H1 (cell line): ENCODE data around the gene LRRC45. TPM values are rescaled to one million over a fixed set of nuclear protein-coding genes. Genes with fewer than 3 reads are reported as not detected.

ENCODE experiments used
- CTCF ChIA-PET: fragments of 300-600 bp; sonication (Branson Sonifier 250); formaldehyde crosslinking; loops from one replicate; lab custom pipeline; 2021; ENCODE audit not compliant: partially characterized antibody; lab: Charles Lee
- POLR2A ChIA-PET: fragments of 300-600 bp; sonication (Branson Sonifier 250); formaldehyde crosslinking; loops from one replicate; lab custom pipeline; 2021; ENCODE audit warnings: inconsistent platforms; ENCODE audit not compliant: partially characterized antibody; lab: Charles Lee
- DNase-seq, 2 experiments: peaks; one replicate each; pipeline versions ENCODE4 v3.0.0 to v3.0.0-alpha.2; 2010 to 2022; ENCODE audit warnings: low spot score in 2 of 2, low read depth in 1 of 2, mixed read lengths in 1 of 2
- FAIRE-seq: peaks from 2 replicates; lab custom pipeline; 2011; peaks lifted over from hg19 to GRCh38; lab: Jason Lieb, UNC
- H2AFZ ChIP-seq: 2 replicates; pipeline ENCODE4 v1.8.1; 2012; ENCODE audit warnings: low read length, inconsistent platforms
- H2AK5ac ChIP-seq: 2 replicates; pipeline ENCODE4 v1.6.1; 2013; ENCODE audit warnings: low read depth, low read length
- H2BK120ac ChIP-seq: replicated peaks from 2 replicates; pipeline ENCODE3; 2013; ENCODE audit warnings: low read depth, low read length, inconsistent platforms
- H2BK12ac ChIP-seq: 2 replicates; pipeline ENCODE4 v1.6.1; 2013; ENCODE audit warnings: low read depth, low read length
- H2BK15ac ChIP-seq: 2 replicates; pipeline ENCODE4 v1.6.1; 2013; ENCODE audit warnings: low read length
- H2BK20ac ChIP-seq: 2 replicates; pipeline ENCODE4 v1.6.1; 2013; ENCODE audit warnings: low read length
- H2BK5ac ChIP-seq: 2 replicates; pipeline ENCODE4 v1.6.1; 2013; ENCODE audit warnings: low read depth, low read length
- H3K14ac ChIP-seq: 2 replicates; pipeline ENCODE4 v1.6.1; 2013; ENCODE audit warnings: inconsistent platforms; ENCODE audit not compliant: insufficient read length
- H3K18ac ChIP-seq: 2 replicates; pipeline ENCODE4 v1.6.1; 2013; ENCODE audit warnings: low read length; ENCODE audit errors: extremely low read depth
- H3K23ac ChIP-seq: 2 replicates; pipeline ENCODE4 v1.6.1; 2013; ENCODE audit warnings: inconsistent platforms; ENCODE audit not compliant: insufficient read length
- H3K23me2 ChIP-seq: 2 replicates; pipeline ENCODE4 v1.6.1; 2013; ENCODE audit warnings: low read depth, low read length
- H3K27ac ChIP-seq: 2 replicates; pipeline ENCODE4 v1.6.1; 2011; ENCODE audit warnings: low read depth, low read length, inconsistent platforms
- H3K27me3 ChIP-seq, 4 experiments: replicated peaks in 1 of 4; 1 replicate in 1 of 4; 2 replicates in 3 of 4; pipeline versions ENCODE4 v1.6.1 to v1.8.1; 2011 to 2013; ENCODE audit warnings: low read length in 3 of 4, mild to moderate bottlenecking in 3 of 4, inconsistent platforms in 2 of 4, mixed read lengths in 2 of 4, moderate library complexity in 1 of 4; ENCODE audit not compliant: control insufficient read depth in 3 of 4, insufficient read depth in 3 of 4; ENCODE audit errors: extremely low read depth in 1 of 4
- H3K36me3 ChIP-seq, 4 experiments: 2 replicates each; pipeline versions ENCODE4 v1.6.1 to v1.8.1; 2011 to 2013; ENCODE audit warnings: mild to moderate bottlenecking in 4 of 4, low read length in 3 of 4, moderate library complexity in 2 of 4, control low read depth in 1 of 4, inconsistent platforms in 1 of 4; ENCODE audit not compliant: insufficient read depth in 4 of 4, control insufficient read depth in 2 of 4
- H3K4ac ChIP-seq: replicated peaks from 2 replicates; pipeline ENCODE3; 2013; ENCODE audit warnings: low read length, low read depth, mixed read lengths, inconsistent platforms; ENCODE audit not compliant: insufficient read length
- H3K4me1 ChIP-seq, 4 experiments: replicated peaks in 1 of 4; 1 replicate in 1 of 4; 2 replicates in 3 of 4; pipeline versions ENCODE4 v1.6.1 to v1.8.1; 2011 to 2013; ENCODE audit warnings: low read length in 3 of 4, inconsistent platforms in 2 of 4, mixed read lengths in 1 of 4; ENCODE audit not compliant: insufficient read depth in 4 of 4, control insufficient read depth in 3 of 4
- H3K4me2 ChIP-seq, 2 experiments: 2 replicates each; pipeline versions ENCODE4 v1.6.1 to v1.8.1; 2011 to 2013; ENCODE audit warnings: low read depth in 2 of 2, low read length in 2 of 2, control low read depth in 1 of 2, inconsistent platforms in 1 of 2, mild to moderate bottlenecking in 1 of 2; ENCODE audit not compliant: insufficient read depth in 1 of 2
- H3K4me3 ChIP-seq, 4 experiments: fragments of 200-600, 300-600 bp in 1 of 4; sonication (generic), shearing (Covaris generic), sonication (Bioruptor Twin) in 1 of 4; 2 replicates each; pipeline versions ENCODE4 v1.5.1 to v1.8.1; 2011 to 2016; ENCODE audit warnings: low read length in 4 of 4, low read depth in 3 of 4, control low read depth in 2 of 4, inconsistent platforms in 2 of 4, mild to moderate bottlenecking in 2 of 4, mixed read lengths in 1 of 4, moderate library complexity in 1 of 4; ENCODE audit not compliant: insufficient read depth in 2 of 4; ENCODE audit errors: extremely low read depth in 1 of 4
- H3K56ac ChIP-seq: replicated peaks from 2 replicates; pipeline ENCODE3; 2013; ENCODE audit warnings: low read depth, mild to moderate bottlenecking, mixed read lengths, low read length, inconsistent platforms; ENCODE audit not compliant: insufficient read length
- H3K79me1 ChIP-seq: 2 replicates; pipeline ENCODE4 v1.6.1; 2013; ENCODE audit warnings: low read depth, low read length, control low read depth
- H3K79me2 ChIP-seq, 2 experiments: 2 replicates each; pipeline versions ENCODE4 v1.6.1 to v1.8.1; 2012 to 2013; ENCODE audit warnings: low read length in 2 of 2, mild to moderate bottlenecking in 2 of 2, inconsistent platforms in 1 of 2; ENCODE audit not compliant: insufficient read depth in 2 of 2, control insufficient read depth in 1 of 2
- H3K9ac ChIP-seq, 4 experiments: replicated peaks in 1 of 4; 1 replicate in 1 of 4; 2 replicates in 3 of 4; pipeline versions ENCODE4 v1.6.1 to v1.8.1; 2011 to 2013; ENCODE audit warnings: low read depth in 3 of 4, low read length in 3 of 4, control low read depth in 2 of 4, mild to moderate bottlenecking in 2 of 4, moderate library complexity in 2 of 4, inconsistent platforms in 1 of 4; ENCODE audit errors: extremely low read depth in 1 of 4
- H3K9me3 ChIP-seq, 2 experiments: 2 replicates each; pipeline versions ENCODE4 v1.6.1 to v1.8.1; 2012 to 2013; ENCODE audit warnings: mild to moderate bottlenecking in 2 of 2, moderate library complexity in 2 of 2, control low read depth in 1 of 2, inconsistent platforms in 1 of 2, low read depth in 1 of 2, low read length in 1 of 2, mixed read lengths in 1 of 2; ENCODE audit not compliant: insufficient read depth in 2 of 2
- H4K20me1 ChIP-seq, 2 experiments: replicated peaks in 1 of 2; 2 replicates each; pipeline versions ENCODE3 to v1.8.1; 2011 to 2013; ENCODE audit warnings: inconsistent platforms in 2 of 2, low read length in 2 of 2, mild to moderate bottlenecking in 1 of 2; ENCODE audit not compliant: insufficient read depth in 2 of 2, control insufficient read depth in 1 of 2
- H4K5ac ChIP-seq: 2 replicates; pipeline ENCODE4 v1.6.1; 2013; ENCODE audit warnings: low read length, low read depth, mixed read lengths, inconsistent platforms; ENCODE audit not compliant: insufficient read length
- H4K8ac ChIP-seq: 2 replicates; pipeline ENCODE4 v1.8.0; 2013; ENCODE audit warnings: mild to moderate bottlenecking, moderate library complexity, low read length, inconsistent platforms; ENCODE audit not compliant: insufficient read depth; ENCODE audit errors: extremely low read depth
- H4K91ac ChIP-seq: replicated peaks from 2 replicates; pipeline ENCODE3; 2013; ENCODE audit warnings: low read length, mixed read lengths, inconsistent platforms; ENCODE audit not compliant: insufficient read length
- BRCA1 ChIP-seq: IDR thresholded peaks from 2 replicates; pipeline ENCODE4 v1.6.1; 2012; ENCODE audit warnings: low read depth, low read length, improper control_type of control experiment
- E2F6 ChIP-seq: IDR thresholded peaks from 2 replicates; pipeline ENCODE4 v1.6.1; 2012; ENCODE audit warnings: inconsistent platforms
- GABPA ChIP-seq: IDR thresholded peaks from 2 replicates; pipeline ENCODE4 v1.6.1; 2011; ENCODE audit warnings: mild to moderate bottlenecking, low read length, moderate library complexity, borderline replicate concordance; ENCODE audit not compliant: insufficient read depth
- NRF1 ChIP-seq: IDR thresholded peaks from 2 replicates; pipeline ENCODE4 v1.6.1; 2011; ENCODE audit warnings: mild to moderate bottlenecking, low read depth, low read length, improper control_type of control experiment
- PHF8 ChIP-seq: fragments of 200-600 bp; sonication (generic); conservative IDR thresholded peaks from 2 replicates; pipeline ENCODE4 v1.7.1; 2012; ENCODE audit warnings: low read depth, mild to moderate bottlenecking, inconsistent platforms, low read length, moderate library complexity
- SIRT6 ChIP-seq: IDR thresholded peaks from one replicate; pipeline ENCODE4 v1.7.1; 2012; ENCODE audit warnings: low read length, inconsistent platforms
- TBP ChIP-seq: IDR thresholded peaks from 2 replicates; pipeline ENCODE4 v1.6.1; 2011; ENCODE audit warnings: low read depth, low read length, improper control_type of control experiment
- TEAD4 ChIP-seq: IDR thresholded peaks from 2 replicates; pipeline ENCODE4 v1.6.1; 2012; ENCODE audit warnings: low read depth, low read length, inconsistent platforms, mixed read lengths
- YY1 ChIP-seq: IDR thresholded peaks from 2 replicates; pipeline ENCODE4 v1.6.1; 2011; ENCODE audit warnings: low read depth, mild to moderate bottlenecking, low read length
- WGBS, 2 experiments: shearing (Covaris generic) in 1 of 2; methylation state at CpG; one replicate each; pipeline versions ENCODE4 v1.1.6 to v1.1.7; 2013 to 2015; ENCODE audit warnings: low lambda C conversion rate in 2 of 2, mixed read lengths in 2 of 2, inconsistent platforms in 1 of 2, low coverage in 1 of 2, missing lambda C conversion rate in 1 of 2; ENCODE audit not compliant: insufficient replicate concordance in 2 of 2, insufficient coverage in 1 of 2, insufficient read length in 1 of 2; ENCODE audit errors: extremely low coverage in 1 of 2, missing lambda C conversion rate in 1 of 2; 5-methylcytosine and 5-hydroxymethylcytosine counted together
- polyA plus RNA-seq, 7 experiments: library from polyadenylated mRNA; depleted of rRNA in 3 of 7; stranded (reverse) in 5 of 7; unstranded in 2 of 7; fragments of >200 nt in 5 of 7; fragments of 200-250 nt in 2 of 7; gene quantifications; 1 replicate in 5 of 7; 2 replicates in 1 of 7; 4 replicates in 1 of 7; pipeline versions ENCODE4 v1.2.1 to v1.2.3, GENCODE V29; 2011 to 2013; ENCODE audit warnings: missing spikeins in 2 of 7, mixed read lengths in 2 of 7
- total RNA-seq: library from RNA; stranded (reverse); fragmentation: NEBNext Ultra II Directional; extraction: Animal tissue kit (Norgen Biotek cat#: 25700); gene quantifications from 2 replicates; pipeline ENCODE4 v1.2.1, GENCODE V29; 2021
- TF ChIP-seq, protein P1 (sequence below), 3 experiments: IDR thresholded peaks; 1 replicate in 2 of 3; 2 replicates in 1 of 3; pipeline versions ENCODE4 v1.5.1 to v1.6.1; 2011; ENCODE audit warnings: low read length in 3 of 3, mild to moderate bottlenecking in 3 of 3, inconsistent platforms in 2 of 3, low read depth in 1 of 3, moderate library complexity in 1 of 3; ENCODE audit not compliant: insufficient read depth in 1 of 3; ENCODE audit errors: control extremely low read depth in 1 of 3

Gene LRRC45
- total and polyA plus RNA-seq, 2 of the 8 experiments (the other 6 are each of a cell fraction or from before 2014, with no cell fraction given) = 11.5 to 29.0 TPM

GRCh38 chr17:82011617-82012187 lies 11.4 kb upstream of the LRRC45 start:
- Histone ChIP-seq H2BK5ac (no peak overlapping the region; the same call in 1 of the 2 replicates), H2BK15ac (no peak overlapping the region), H4K20me1 (peaks cover 5 to 7% of the 10 kb centered on the region in 2 experiments), H3K9ac (no peak overlapping the region), H4K91ac (no peak overlapping the region), H3K23me2 (no peaks in the 10 kb centered on the region), H3K14ac (no peak overlapping the region), H3K4me3 (no peak overlapping the region), H3K4ac (no peak overlapping the region), H4K5ac (no peak overlapping the region), H3K56ac (no peak overlapping the region), H2AFZ (no peak overlapping the region), H4K8ac (peak overlapping the region; percentile 17), H3K18ac (no peak overlapping the region), H3K27me3 (no peaks in the 10 kb centered on the region), H2AK5ac (no peak overlapping the region), H3K27ac (no peak overlapping the region), H3K79me2 (no peaks in the 10 kb centered on the region), H3K79me1 (no peaks in the 10 kb centered on the region; the same call in 1 of the 2 replicates), H3K4me2 (no peak overlapping the region), H3K23ac (no peak overlapping the region), H3K4me1 (0 out of 7 replicates have a peak, but pooled peaks cover 0 to 1% (median 0%) of the 10 kb centered on the region in 4 experiments), H3K36me3 (no peaks in the 10 kb centered on the region; a peak in 2 of 8 replicates), H2BK120ac (no peak overlapping the region), H2BK12ac (no peak overlapping the region), H2BK20ac (no peak overlapping the region), H3K9me3 (no peaks in the 10 kb centered on the region)
- CTCF ChIA-PET = interaction anchor here (1.2 to 1.4 kb wide), 2 partner anchors 9 to 16 kb away, joined by 5 to 7 read pairs; no protein-coding TSS in a partner anchor
- FAIRE-seq (no peak), DNase-seq (no peak)
- WGBS, 2 experiments = 91% methylated on average over 18 of the region's 19 CpGs; no CpG with 5 or more reads in 1 of the 2 experiments
- POLR2A ChIA-PET = interaction anchor here (1.0 kb wide), 1 partner anchor 11 kb away, joined by 3 read pairs; the partner anchor contains the start of gene CENPX
- TF ChIP-seq E2F6 (no peak), TEAD4 (no peak), YY1 (no peak), NRF1 (no peak), PHF8 (no peak), GABPA (no peak), TBP (no peak), SIRT6 (no peak), BRCA1 (no peak)
- TF ChIP-seq, protein P1, sequence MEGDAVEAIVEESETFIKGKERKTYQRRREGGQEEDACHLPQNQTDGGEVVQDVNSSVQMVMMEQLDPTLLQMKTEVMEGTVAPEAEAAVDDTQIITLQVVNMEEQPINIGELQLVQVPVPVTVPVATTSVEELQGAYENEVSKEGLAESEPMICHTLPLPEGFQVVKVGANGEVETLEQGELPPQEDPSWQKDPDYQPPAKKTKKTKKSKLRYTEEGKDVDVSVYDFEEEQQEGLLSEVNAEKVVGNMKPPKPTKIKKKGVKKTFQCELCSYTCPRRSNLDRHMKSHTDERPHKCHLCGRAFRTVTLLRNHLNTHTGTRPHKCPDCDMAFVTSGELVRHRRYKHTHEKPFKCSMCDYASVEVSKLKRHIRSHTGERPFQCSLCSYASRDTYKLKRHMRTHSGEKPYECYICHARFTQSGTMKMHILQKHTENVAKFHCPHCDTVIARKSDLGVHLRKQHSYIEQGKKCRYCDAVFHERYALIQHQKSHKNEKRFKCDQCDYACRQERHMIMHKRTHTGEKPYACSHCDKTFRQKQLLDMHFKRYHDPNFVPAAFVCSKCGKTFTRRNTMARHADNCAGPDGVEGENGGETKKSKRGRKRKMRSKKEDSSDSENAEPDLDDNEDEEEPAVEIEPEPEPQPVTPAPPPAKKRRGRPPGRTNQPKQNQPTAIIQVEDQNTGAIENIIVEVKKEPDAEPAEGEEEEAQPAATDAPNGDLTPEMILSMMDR (IDR thresholded peaks at IDR 0.05; ENCODE audit: control extremely low read depth in 1 of 3, insufficient read depth in 1 of 3, low read depth in 1 of 3, low read length in 3 of 3) = no peak
